GM21786 (cell line): Measurements from ENCODE around the gene NFIA.

Source experiments
- ATAC-seq: cut with Tn5 transposase; IDR thresholded peaks from one replicate; pipeline ENCODE4 v1.9.1; 2021; ENCODE audit not compliant: unreplicated experiment

NFIA gene

GRCh38 chr1:61208831-61209230 is 126.5 kb downstream of the NFIA start:
- no peak for ATAC-seq

DNA sequence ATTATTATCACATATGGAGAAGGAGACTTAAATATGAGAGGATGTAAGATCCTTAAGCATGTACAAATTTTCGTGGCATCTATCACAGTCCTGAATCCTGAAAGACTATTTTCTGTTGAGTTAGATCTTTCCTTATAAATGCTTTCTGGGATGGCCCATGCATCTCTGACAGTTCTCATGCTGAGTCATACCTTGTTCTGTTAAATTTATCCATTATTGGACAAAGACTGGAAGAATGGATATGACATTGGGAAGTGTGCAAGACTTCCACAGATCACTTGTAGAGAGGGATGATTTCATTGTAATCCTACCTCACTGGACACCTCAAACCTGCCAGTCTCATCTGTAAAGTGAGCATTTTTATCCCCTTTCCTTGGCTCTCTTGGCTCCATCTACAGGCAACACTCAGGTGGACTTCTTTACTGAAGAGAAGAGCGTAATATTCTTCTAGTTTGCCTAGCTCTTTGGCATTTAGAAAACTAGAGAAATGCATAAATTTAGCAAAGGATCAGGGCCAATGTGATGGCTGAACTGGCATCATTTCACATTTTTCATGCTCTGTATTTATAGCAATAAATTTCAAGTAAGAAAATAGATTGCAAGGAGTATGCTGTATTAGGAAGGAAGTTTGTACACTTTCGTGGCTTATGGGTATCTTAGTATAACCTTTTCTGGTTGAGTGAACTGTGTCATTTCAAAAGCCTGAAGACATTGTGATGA is 128.2 kb downstream of the NFIA start:
- ATAC-seq, result no peak

GRCh38 chr1:61213245-61214011 is 131.1 kb downstream of the NFIA start:
- ATAC-seq, result no peak

DNA sequence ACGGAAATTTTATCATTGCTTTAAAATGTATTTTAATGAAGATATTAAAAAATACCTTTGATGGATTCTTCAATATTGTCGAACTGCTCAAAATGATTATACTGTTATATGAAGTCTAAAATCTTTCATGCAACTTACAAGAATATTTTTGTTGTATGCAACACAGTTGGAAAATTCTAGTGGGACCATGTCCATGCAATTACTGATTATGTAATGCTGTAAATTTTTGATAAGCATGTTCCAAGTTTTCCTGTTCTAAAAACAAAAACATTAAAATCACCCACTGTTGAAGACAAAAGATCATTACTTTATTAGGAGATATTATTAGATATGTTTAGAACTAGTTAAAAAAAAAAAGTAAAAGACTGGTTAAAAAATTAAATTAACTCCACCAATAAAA is 132.8 kb downstream of the NFIA start:
- no peak for ATAC-seq

DNA sequence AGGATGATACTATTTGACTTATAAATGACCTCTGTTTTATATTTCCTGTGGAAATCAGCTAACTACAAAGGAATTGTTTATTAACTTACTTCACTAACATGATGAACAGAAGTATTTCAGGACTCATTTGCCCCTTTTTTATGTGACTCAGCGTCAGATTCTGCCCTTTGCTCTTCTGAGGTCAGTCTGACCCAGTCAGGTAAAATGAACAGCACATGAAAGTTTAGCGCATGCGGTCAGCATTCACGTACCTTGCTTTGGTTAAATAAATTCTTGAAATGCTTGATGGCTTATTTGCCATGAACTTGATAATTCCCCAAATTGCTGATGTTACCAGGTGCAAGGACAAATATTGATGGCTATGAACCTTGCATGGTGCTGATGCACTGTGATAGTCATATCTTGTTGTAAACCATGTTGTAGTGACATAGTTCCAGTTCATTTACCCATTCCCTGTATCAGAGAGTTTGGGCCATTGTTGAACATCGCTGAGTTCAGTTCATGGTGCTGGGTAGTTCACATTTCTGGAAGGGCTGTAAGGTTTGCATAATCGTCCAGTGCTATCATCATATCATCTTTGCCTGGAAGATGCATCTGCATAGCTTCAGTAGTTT is 133.4 kb downstream of the NFIA start:
- no peak for ATAC-seq

- no peak for ATAC-seq
Observed at GRCh38 chr1:61220536-61220935, 138.2 kb downstream of the NFIA start.

GRCh38 chr1:61221642-61222041 is 139.3 kb downstream of the NFIA start:
- no peak for ATAC-seq

DNA sequence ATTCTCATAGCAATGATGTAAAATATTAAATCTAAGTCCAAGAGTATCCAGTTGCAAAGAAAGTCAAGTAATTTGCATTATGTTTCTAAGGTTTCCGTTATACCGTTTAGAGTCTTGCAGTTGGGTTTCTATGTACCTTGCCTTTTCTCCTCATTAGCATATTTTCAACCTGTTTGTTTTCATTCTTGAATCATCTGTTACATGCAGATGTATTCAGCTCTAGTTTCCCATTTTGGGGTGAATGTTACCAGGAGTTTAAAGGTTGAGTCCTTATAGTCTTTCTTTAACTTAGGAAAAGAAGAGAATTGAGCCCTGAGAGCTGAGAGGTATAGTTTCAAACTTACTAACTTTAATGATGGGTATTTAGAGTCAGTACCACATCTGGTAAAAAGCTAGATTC is 139.9 kb downstream of the NFIA start:
- no peak for ATAC-seq

GRCh38 chr1:61223140-61223539 is 140.8 kb downstream of the NFIA start:
- no peak for ATAC-seq

DNA sequence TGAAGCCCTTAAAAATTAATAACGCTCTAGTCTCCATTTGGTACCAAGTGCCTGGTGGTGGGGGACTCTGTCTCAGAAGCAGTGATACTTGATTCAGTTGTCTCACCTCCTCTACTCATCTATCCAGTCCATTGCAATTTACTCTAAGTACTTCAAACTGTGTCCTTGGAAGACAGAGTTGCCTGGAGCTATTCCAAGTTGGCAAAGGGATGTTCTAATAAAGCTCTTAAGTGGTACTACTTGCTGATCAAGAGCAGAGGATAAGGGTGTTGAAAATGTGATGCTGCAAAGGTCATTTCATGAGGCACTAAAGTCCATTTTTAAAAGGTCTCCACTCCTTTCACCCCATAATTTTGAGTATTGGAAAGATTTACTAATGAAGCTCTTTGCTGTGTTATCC is 142.2 kb downstream of the NFIA start:
- ATAC-seq, result no peak

DNA sequence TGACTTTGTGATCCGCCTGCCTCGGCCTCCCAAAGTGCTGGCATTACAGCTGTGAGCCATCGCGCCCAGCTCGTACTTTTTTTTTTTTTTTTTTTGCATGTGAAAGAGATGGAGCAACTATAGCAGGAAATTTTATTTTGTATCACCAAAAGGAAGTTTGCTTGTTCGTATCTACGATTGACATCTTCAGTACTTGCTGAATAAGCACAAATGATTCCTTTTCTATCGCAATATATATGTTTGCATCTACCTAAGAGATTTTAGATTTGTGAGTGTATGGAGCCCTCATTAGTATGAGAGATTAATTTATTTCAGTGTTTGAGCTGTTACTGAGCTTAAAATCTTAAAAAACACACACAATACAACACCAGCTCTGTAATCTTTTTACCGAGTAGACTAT is 143.1 kb downstream of the NFIA start:
- ATAC-seq, result no peak

- no peak for ATAC-seq
Observed at GRCh38 chr1:61226791-61227567, 144.6 kb downstream of the NFIA start.

DNA sequence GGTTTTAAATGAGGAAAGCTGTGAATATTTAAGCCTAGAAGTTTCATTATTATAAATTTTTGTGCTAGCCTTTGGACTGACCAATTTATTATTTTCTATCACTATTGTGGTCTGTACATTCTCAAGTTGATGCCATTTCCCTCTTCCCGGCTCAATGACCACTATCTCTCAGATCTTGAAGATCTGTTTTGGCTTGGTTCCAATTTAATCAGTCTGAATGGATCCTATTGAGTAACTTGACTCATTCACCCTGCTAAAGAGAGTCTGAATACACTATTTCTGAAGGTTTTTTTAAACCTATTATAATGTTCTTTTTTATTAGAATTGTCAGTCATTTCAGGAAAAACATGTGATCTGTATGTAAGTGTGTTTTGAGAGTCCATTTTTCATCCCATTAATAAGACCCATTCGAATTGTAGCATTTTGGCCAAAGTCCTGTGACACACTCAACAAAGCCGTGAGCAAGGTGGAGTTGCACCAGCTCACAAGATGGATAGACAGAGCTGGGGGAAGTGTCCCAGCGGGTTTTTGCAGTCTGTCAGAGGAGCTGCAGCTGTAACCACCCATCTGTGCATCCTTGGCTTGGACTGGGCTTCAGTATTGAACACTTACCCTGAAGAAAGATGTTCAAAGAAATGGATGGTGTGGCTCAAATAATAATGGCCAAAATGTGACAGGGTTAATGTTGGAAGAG is 145.6 kb downstream of the NFIA start:
- no peak for ATAC-seq

GRCh38 chr1:61230523-61230922 is 148.2 kb downstream of the NFIA start:
- ATAC-seq, result no peak

DNA sequence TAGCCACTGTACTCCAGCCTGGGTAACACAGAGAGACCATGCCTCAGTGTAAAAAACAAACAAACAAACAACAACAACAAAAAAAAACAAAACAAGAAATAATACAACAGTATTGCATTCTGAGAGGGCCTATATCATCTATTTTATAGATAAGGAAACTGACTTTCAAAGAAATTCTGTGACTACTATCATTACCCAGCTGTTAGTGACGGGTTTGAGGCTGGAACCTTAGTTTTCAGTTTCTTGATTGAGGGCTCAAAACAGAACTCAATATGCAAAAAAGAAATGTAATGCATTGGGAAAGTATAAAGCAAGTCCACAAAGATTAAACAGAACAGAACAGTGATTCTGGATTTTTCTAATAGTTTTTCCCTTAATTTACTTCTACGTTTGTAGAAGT is 149.4 kb downstream of the NFIA start:
- no peak for ATAC-seq

DNA sequence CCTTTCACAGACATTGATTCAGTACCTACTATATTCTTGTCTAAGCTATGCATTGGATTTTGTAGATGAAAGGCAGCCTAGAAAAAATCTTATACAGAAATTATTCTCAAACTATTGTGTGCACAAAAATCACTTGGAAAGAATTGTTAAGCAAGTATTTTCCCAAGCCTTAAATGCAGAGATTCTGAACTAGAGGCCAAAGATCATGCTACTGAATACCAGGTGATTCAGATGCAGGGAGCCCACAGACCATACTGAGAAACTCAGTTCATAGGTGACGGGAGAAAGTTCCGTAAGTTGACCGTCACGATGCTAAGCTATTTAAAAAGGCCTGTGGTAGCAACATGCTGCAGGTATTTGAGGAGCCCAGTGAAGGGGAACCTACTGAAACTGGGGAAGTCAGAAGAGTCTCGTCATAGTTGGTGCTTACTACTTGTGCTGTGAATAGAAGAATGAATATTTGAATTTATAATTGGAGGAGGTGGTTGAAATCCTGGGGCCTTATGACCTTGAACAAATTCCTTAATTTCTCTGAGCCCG is 150.8 kb downstream of the NFIA start:
- ATAC-seq, result no peak

DNA sequence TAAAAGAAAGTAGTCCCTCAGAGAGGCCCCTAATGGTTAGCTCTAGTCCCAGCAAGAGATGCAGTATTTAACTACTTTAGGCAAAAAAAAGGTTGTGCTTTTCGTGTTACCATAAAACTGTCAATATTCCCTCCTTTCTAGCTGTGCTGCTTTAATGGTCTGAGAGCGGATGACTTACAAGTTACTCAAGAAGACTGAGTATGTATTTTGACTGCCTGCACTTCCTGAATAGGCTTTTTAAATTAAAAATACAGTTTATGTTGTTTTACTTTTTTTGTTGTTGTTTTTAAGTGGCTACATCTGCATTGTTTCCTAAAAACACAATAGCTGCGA is 152.2 kb downstream of the NFIA start:
- ATAC-seq, result no peak

DNA sequence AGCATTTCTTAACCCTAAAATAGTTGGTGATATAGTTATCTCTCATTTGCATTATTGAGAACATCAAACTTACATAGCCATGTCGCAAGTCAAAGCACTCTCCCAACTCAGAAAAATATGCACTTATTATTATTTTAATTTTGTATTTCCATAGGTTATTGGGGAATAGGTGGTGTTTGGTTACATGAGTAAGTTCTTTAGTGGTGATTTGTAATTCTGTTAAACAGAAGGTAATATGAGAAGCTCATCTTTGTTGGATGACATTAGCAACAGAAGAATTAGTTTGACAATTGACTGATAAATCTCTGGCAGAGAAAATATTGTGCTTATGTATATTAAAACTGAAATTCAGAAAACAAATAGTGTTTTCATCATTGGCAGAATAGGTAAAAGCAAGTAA is 154.8 kb downstream of the NFIA start:
- no peak for ATAC-seq

GRCh38 chr1:61237659-61238358 is 155.4 kb downstream of the NFIA start:
- no peak for ATAC-seq

DNA sequence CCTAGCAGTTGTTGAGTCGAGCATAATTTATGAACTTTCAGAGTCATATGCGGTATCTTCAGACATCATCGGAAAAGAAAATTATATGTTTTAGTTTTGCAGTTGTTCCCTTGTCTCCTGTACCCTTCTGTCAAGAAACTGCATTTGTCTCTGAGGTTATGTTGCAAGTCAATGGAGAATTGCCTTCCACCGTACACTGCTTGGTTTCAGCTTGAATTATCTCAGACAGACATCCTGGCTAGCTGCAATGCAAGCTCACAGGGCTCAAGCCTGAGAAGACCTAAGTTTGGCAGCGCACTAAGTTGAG is 156.0 kb downstream of the NFIA start:
- ATAC-seq, result no peak
